Stomach (tissue), 4 donors: ENCODE data around the gene KCNA5.
A peak's percentile ranks its signal among the peaks of the same experiment; 100 is the strongest.

ENCODE experiments used
- POLR2A ChIP-seq, 4 donors: fragments of 450-650 bp; IDR thresholded peaks; one replicate each; pipeline ENCODE4 v1.6.1; 2016; ENCODE audit warnings: antibody characterized with exemption in 4 of 4, control low read depth in 2 of 4, mild to moderate bottlenecking in 1 of 4, moderate library complexity in 1 of 4
- TF ChIP-seq, protein P1 (sequence below), 7 experiments: fragments of 450-650 bp in 4 of 7; fragments of 200-600 bp in 3 of 7; sonication (generic) in 3 of 7; IDR thresholded peaks; one replicate each; pipeline ENCODE4 v1.5.1; 2016 to 2019; ENCODE audit warnings: antibody characterized with exemption in 7 of 7, control low read depth in 2 of 7, mild to moderate bottlenecking in 1 of 7

GRCh38 chr12:5003025-5003666 lies 40.5 kb upstream of the KCNA5 start:
- no peak for TF ChIP-seq POLR2A (IDR thresholded peaks at IDR 0.05)
- TF ChIP-seq, protein P1, sequence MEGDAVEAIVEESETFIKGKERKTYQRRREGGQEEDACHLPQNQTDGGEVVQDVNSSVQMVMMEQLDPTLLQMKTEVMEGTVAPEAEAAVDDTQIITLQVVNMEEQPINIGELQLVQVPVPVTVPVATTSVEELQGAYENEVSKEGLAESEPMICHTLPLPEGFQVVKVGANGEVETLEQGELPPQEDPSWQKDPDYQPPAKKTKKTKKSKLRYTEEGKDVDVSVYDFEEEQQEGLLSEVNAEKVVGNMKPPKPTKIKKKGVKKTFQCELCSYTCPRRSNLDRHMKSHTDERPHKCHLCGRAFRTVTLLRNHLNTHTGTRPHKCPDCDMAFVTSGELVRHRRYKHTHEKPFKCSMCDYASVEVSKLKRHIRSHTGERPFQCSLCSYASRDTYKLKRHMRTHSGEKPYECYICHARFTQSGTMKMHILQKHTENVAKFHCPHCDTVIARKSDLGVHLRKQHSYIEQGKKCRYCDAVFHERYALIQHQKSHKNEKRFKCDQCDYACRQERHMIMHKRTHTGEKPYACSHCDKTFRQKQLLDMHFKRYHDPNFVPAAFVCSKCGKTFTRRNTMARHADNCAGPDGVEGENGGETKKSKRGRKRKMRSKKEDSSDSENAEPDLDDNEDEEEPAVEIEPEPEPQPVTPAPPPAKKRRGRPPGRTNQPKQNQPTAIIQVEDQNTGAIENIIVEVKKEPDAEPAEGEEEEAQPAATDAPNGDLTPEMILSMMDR (IDR thresholded peaks at IDR 0.05): peak in 5 of 7 experiments; percentile 71 to 96 (median 88)
